Activated effector memory CD4-positive, alpha-beta T cell treated with Interleukin-2 at 50 U/mL for 16 hours (primary cell): ENCODE data around the gene MROH9.
"Not testable (repeated sequence)": the region's sequence is repeated elsewhere in the genome, so short reads cannot be mapped to it uniquely, and the experiment has no call there.

ENCODE experiments used
- DNase-seq: peaks from one replicate; pipeline ENCODE4 v3.0.0-alpha.2; 2020

The MROH9 gene, protein sequence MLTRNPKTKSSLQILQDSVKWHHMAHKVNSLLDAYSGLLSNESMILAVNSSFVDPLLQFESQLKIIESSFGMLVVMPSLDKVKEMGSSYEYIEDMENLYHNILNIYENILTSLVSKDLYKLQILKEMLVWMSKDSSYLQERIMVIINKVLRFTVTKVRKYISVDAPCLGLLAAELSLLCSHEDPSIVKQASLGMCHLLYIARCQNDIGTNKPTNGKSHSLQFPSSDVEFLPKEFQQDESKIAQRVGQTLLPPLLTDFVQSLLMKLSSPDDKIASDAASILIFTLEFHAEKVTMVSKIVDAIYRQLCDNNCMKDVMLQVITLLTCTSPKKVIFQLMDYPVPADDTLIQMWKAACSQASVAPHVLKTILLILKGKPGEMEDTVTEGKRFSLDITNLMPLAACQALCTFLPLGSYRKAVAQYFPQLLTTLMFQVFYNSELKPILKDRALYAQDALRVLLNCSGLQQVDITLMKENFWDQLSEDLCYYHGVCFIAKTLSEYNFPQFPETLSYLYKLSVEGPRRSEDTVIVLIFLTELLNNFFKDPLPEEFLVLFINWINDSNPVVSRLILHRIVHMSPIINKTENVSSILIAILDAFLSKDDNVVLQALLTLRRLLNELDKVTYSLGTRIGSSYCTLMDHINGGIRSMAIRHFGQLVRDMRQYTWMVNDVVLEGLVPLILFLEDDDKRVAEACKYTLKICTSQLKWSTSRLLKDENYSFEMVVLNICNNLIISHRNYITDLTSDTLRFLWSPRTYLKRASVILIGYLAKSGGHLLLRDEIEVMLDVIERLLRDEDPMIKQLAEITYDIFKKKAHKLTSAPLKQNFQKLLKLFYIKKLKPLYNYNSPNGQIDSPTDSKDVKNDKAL

DNA sequence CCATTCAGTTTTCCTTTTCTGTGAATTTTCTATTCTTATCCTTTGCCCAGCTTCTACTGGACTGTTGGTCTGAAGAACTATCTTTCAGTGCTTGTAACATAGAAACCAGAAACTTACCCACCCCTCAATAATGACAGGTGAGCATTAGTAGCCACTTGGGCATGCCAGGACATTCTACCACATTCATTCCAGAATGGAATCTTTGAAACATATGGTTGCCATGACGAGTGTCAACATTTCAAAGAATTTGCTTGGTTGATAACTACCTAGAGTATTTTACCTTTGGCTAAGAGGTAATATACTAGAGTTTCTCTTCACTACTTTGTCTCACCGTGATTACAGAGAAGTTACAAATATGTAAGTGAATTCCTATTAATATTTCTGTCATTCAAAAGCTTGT lies at the start of gene MROH9:
Gene MROH9 (plus strand): TSS at position 304 of the 400 bp plus-strand sequence. CDS start 10,023 bp downstream, outside the sequence.
- DNase-seq = no peak

DNA sequence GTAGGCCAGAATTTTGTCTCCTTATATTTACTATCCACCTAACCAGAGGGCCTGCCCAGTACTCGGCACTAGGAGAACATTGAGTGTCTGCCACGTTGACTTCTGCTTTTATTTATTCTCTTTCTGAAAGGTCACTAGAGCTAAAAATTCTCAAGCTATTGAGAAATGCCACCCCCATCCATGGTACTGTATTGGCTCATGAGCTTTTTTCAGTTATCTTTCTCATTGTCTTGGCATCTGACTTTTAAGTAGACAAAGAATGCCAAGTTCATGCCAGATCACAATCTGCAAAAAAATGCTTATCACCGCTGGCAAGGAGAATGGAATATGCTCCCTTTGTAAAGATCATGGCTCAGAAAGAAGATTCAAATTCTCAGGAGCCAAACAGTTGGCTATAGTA lies 49.8 kb upstream of the MROH9 start:
- DNase-seq = no peak

DNA sequence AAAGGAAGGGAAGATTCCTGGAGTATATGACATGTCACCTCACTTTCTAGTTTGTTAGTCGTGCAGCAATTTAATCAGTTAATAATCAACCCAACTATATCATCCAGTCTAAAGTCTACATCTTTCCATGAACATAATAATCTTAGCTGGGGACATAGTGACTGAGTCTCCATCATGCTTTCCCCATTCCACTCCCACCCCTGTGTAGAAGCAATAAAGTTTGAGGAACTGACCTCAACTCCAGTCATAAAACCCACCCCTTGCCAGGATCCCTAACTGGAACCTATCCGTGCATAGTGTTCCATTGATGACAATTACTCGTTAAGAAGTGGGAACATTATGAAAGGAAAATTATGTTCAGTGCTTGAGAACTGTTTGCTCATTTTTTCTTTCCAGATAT lies 48.9 kb upstream of the MROH9 start:
- DNase-seq = no peak

DNA sequence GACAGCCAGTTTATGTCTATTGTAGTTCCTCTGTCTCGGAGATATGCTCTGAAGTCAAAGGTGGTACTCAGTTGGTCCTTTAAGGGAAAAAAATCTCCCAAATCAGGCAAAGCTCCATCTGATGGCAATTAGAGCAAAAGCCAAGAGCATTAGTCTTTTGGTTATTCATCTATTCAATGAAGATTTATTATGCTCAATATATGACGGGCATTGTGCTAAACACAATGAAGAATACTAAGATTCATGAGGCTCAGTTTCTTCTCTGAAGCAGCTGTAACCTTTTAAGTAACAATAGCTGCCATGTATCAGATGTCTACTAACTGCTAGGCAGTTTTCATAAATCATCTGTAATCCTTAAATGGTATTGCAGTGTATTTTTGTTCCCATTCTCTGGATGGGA lies 47.6 kb upstream of the MROH9 start:
- DNase-seq = no peak

DNA sequence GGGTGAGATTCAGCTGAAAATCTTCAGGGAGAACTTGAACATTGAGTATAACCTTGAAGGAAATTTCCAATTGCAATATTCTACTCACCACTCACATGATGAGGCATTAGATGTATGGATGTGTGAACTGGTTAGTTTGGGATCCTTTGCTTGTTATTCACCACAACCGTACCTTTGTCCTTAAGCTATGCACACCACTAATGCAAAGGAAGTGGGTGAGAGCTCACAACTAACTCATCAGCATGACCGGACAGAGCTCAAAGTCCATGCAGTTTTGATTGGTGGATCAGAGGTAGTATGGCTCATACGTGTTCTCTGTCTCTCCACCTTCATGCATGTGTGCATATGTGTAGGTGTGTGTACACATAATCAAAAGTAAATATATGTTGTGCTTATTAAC lies 43.5 kb upstream of the MROH9 start:
- no peak for DNase-seq

DNA sequence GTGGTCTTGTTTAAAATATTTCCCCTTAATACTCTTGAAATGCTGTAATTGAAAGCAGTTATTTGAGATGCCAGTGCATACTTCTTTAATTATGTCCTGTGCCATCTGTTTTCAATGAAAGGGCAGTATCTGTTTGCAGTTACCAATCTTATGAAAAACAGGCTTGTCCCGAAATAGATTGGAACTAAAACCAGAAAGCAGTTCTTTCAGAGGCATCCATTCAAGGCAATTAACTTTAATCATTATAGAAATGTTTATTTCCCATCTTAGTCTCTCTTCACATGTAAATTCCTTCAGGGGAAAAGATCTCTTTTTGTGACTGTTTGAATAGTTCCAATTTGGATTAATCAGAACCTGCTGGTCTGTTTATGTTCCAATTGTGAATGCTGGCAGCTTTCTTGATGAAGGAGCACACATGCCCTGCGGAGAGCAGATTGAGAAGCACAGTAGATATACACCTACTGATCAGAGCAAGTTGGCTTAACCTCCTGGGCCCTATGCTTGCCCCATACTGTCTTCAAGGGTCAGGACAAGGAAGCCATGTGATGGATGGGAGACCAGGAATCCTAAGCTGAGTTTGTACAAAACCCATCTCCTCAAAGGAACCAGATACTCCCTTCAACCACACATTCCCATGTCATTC lies 41.6 kb upstream of the MROH9 start:
- no peak for DNase-seq

DNA sequence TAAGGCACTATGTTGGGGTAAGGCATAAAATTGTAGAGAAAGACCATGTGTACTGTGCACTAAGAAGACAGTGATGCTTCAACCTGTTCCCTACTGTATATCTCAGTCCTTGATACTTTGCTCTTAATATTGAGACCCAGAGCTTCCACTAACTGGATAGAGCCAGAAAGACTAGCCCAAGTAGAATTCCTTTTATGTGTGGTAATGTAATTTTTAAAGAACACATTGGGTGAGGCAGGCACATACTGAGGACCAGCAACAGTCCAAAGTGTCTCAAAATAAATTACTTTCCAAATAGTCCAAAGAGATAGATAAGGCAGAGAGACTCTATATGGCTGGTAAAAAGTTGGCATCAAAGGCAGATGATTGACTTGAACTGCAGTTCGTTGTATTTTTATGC lies 31.4 kb upstream of the MROH9 start:
- no peak for DNase-seq

DNA sequence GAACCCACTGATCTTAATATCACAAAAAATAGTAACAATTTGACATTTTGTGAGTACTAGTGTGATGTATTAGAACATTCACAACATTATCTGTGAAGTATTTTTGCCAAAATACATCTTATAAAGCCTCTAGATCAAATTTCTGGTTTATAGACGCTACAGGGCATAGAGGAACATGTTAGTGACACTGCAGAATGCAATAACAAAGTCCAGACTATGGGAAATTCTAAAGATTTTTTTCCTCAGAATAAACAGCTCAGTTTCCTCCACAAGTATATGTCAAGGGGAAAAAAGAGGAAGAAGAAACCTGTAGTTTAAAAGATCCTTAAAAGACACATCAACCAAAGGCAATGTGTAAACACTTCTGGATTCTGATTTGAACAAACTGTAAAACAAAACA lies 26.4 kb upstream of the MROH9 start:
- DNase-seq = no peak

DNA sequence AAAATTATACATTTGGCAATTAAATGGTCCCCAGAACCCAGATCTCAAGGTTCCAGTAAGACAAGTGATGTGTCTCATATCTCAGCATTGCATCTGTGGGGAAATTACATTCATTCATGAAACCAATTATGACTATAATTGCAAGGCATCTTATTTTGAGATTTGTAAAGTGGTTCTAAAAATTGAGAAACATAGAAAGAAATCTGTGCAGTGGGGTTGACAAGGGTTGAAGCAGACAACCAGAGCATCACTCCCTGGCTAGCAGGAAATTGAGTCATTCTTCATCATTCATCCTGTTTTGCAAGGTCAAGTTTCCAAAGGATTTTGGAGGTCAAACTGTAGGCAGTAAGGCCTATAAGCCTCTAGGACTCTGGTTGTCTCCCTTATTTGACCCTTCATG lies 25.1 kb upstream of the MROH9 start:
- no peak for DNase-seq

DNA sequence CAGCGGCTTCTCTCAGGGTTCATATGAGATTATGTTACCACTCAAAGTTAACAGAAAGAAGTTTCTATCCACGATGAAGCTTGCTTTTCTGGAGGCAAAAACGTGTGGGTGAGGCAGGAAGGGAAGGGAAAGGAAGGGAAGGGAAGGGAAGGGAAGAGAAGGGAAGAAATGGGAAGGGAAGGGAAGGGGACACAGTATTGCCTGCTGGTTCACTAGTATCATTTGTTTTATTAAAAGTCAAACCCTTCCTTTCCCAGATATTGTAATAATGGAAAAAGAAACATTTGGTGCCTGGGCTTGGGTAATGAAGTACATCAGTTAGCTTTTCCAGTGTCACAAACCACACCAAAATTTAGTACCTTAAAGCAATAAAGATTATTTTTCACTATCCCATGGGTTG lies 18.0 kb upstream of the MROH9 start:
- DNase-seq = no peak

DNA sequence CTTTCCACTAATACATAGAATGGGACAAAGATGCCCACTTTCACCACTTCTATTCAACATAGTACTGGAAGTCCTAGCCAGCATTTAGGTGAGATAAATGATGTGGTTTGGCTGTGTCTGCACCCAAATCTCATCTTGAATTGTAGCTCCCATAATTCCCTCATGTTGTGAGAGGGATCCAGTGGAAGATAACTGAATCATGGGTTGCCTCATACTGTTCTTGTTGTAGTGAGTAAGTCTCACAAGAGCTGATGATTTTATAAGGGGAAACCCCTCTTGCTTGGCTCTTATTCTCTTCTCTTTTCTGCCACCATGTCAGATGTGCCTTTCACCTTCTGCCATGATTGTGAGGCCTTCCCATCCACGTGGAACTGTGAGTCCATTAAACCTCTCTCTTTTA lies 10.7 kb upstream of the MROH9 start:
- not testable (repeated sequence) for DNase-seq

DNA sequence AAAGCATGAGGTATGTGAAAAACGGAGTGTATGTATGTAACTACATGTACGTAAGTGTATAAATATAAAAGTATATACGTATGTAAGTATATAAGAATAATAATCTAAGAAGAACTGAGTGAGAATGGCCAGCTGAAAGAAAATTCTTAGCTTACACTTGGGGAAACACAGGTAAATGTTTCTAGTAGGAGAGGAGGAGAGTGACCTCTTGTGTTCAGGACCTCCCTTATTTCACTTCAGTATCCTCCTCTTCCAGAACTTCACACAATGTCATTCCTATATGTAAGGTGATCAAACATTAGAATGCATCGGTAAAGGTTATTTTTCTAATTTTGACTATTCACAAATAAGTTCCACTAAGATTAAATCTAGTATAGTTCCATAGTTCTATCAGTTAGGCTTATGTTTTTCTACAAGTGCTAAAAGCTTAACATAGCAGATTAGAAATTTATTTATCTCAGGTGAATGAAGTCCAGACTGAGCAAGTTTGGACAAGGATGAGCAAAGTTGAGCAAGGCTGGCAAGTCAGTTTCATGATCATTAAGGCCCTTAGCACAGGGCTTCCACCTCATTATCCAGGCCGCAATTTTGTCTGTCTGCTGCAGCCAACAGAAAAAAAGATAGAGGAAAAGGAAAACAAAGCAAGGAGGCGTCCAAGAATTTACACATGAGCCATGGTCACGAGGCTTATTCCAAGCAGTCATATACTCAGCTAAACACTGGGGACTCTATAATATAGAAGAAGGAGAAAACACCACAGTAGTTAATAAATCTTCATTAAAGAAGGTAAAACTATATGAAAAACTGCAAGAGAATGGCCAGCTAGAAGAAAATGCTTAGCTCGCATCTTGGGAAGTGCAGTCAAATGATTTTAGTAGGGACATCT lies 7.1 kb upstream of the MROH9 start:
- DNase-seq = no peak

DNA sequence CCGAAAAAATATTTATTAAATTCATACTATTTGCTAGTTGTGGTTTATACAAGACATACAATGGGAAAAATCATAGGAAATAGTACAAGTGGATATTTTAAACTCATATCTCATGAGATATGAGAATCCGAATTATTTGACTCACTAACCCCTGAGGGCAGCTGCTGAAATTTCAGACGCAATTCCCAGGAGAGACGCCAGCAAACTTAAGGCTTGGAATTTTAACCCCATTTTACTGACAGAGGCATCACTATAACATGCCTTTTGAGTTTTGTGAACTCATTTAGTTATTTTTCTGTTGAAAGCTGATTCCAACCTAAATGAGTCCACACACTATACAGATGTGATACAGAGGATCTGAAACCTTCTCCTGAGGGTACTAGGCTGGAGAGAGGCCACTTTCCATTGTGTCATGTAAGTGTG lies 5.9 kb upstream of the MROH9 start:
- DNase-seq = no peak

DNA sequence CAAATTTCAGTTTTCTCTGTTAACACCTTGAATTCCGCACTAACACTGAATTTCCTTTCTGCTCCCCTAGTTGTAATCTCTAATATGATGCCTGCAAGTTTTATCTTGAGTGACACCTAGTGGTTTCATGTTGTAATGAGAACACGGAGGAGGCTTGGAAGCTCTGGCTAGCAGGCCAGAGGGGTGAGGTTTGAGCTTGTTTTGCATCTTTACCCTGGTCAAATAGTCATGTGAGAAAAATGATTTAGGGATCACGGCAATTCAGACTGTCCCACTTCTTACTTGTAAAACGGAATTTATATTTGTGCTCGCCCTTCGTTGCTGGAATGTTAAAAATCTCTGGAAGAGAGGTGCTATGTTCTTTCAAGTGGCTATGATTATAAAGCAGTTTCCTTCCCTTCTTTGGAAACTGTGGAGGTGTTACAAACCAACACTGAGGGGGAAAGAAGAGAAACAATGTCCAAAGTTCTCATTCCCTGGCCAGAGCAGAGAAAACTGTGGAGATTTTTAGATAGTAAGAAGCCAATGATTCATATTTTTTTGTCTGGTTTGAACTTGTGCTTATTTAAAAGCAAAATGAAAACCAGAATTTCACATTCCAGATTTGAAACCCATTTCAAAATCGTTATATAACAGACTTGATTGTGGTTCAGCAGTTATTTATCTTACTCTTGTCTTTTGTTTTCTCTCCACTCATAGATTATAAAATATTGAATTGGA lies 5.3 kb upstream of the MROH9 start:
- DNase-seq = no peak

DNA sequence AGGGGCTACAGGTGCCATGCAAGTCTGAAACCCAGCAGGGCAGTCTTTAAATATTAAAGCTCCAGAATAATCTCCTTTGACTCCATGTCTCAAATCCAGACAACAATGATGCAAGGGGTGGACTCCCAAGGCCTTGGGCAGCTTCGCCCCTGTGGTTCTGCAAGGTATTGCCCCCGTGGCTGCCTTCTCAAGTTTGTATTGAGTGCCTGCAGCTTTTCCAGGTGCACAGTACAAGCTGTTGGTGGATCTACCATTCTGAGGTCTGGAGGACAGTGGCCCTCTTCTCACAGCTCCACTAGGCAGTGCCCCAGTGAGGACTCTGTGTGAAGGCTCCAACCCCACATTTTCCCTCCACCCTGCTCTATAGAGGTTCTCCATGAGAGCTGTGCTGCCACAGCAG lies 3.7 kb upstream of the MROH9 start:
- DNase-seq = no peak

DNA sequence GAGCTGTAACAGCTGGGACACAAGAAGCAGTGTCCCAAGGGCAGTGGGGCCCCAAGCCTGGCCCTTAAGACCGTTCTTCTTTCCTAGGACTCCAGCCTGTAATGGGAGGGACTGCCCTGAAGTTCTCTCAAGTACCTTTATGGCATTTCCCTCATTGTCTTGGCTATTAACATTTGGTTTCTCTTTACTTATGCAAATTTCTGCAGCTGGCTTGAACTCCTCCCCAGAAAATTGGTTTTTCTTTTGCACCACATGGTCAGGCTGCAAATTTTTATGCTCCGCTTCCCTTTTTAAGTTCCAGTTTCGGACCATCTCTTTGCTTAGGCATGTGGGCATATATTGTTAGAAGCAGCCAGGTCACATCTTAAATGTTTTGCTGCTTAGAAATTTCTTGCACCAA lies 3.1 kb upstream of the MROH9 start:
- DNase-seq = no peak

DNA sequence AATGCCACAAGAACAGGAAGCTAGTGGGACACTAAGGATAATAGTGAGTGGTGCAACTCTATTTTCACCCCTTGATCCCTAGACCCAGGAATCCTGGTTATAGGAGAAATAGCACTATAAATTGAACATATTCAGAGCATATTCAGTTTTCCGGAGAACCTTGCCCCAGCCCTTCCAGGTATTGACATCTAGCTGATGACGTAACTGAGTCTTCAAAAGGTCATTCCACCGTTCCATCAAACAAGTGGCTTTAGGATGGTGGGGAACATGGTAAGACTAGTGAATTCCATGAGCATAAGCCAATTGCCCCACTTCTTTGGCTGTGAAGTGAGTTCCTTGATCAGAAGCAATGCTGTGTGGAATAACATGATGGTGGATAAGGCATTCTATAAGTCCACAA lies 2.9 kb downstream of the MROH9 start:
- no peak for DNase-seq

DNA sequence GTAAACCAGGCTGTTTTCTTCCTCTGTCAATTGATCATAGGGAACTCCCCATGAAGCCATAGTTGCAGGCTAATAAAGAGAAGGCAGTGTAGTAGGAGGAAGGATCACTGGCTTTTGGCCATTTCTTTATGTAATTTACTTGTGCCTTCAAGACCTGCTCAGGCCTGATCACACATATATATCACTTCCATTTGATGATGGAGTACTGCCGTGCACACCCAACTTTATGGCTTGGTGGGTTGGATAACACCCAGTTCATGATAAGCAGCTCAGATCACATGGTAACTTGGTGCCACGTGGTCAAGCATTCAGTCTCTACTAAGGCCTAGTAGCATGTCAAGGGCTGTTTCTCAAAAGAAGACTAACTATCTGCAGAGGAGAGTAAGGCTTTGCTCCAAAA lies 4.1 kb downstream of the MROH9 start:
- no peak for DNase-seq

DNA sequence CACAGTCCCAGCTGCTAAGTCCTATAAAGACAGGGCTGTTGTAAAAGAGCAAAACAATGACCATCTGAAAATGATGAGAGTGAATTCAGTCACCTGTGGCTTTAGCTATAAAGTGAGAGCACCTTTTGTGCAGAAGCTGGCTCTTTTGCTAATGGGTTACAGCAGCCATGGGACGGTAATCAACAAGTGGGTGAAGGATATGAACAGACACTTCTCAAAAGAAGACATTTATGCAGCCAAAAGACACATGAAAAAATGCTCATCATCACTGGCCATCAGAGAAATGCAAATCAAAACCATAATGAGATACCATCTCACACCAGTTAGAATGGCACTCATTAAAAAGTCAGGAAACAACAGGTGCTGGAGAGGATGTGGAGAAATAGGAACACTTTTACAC lies 16.4 kb downstream of the MROH9 start:
- DNase-seq = not testable (repeated sequence)

DNA sequence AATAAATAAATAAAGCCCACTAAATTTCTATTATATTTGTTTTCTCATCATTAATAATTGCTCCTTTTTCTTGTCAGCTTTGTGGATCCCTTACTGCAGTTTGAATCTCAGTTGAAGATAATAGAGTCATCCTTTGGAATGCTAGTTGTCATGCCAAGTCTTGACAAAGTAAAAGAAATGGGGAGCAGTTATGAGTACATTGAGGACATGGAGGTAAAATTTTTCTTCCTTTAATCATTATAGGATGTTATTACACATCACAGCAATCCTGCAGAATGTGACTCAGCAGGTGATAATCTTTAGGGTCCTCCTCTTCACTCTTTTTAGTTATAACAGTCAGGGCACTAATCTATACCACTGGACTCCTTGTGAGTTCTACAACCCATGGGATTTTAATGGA lies 24.1 kb downstream of the MROH9 start:
- no peak for DNase-seq

DNA sequence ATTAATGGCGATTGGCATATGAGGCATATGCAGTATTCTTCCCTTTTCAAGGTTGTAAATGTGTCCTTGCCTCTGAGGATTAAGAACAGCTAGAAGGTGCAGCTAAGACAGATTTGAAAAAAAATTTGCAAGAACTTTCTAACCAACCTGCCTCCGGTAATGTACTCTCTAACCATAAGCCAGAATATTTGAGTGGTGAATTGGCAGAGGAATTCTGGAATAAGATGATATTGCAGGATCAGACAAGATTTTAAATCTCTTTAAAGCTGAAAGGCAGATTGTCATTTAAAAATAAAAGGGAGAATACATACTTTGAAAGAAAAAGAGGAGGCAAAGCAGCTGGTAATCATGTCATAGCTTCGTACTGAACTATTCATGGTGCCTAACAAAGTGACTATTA lies 29.2 kb downstream of the MROH9 start:
- DNase-seq = no peak
